Measurements from ENCODE around the gene ANKRD52. TPM values are rescaled to one million over a fixed set of nuclear protein-coding genes. Genes with fewer than 3 reads are reported as not detected.

ANKRD52 gene
- total RNA-seq, 4 donors from 2014 or later, result 14.7 to 30.9 (median 18.9) TPM

DNA sequence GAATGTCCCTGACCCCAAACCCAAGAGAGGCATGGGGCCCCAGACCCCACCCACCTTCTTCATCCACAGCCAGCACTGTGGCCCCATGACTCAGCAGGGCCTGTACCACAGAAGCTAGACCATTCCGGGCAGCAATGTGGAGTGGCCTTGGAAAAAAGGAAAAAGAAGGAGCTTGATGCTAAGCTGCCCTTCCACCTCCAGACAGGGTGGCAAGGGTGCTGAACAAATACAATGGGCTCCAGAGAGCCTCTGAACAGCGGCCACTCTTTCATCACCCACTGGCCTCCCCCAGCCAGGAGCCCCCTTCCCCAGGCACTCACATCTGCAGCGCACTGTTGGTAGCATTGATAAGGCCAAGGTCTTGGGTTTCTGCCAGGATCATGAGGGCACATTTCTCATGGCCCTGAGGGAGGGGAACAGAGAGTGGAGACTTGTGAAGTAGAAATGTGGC, 14.4 kb downstream of the ANKRD52 start:
- ATAC-seq, result no peak
- Histone ChIP-seq H3K4me3 (no peak overlapping the region), H3K27ac (peak overlapping the region in 1 of 4 donors; percentile 38), H3K27me3 (no peaks in the 10 kb centered on the region), H3K9me3 (no peaks in the 10 kb centered on the region), H3K36me3 (peaks cover 0 to 97% of the 10 kb centered on the region in 2 donors), H3K4me1 (no peaks in the 10 kb centered on the region)
- in situ Hi-C loops (cut with MboI; ENCODE audit: low sequenced_read_pairs in 4 of 4), result no loop called here
- TF ChIP-seq, protein P1, sequence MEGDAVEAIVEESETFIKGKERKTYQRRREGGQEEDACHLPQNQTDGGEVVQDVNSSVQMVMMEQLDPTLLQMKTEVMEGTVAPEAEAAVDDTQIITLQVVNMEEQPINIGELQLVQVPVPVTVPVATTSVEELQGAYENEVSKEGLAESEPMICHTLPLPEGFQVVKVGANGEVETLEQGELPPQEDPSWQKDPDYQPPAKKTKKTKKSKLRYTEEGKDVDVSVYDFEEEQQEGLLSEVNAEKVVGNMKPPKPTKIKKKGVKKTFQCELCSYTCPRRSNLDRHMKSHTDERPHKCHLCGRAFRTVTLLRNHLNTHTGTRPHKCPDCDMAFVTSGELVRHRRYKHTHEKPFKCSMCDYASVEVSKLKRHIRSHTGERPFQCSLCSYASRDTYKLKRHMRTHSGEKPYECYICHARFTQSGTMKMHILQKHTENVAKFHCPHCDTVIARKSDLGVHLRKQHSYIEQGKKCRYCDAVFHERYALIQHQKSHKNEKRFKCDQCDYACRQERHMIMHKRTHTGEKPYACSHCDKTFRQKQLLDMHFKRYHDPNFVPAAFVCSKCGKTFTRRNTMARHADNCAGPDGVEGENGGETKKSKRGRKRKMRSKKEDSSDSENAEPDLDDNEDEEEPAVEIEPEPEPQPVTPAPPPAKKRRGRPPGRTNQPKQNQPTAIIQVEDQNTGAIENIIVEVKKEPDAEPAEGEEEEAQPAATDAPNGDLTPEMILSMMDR (IDR thresholded peaks at IDR 0.05 in 4 of 5, conservative IDR thresholded peaks at IDR 0.05 in 1 of 5), result no peak
- TF ChIP-seq POLR2A (IDR thresholded peaks at IDR 0.05), result no peak
- DNase-seq, result no peak
- intact Hi-C loops (cut with DNase I; ENCODE audit: low total_unique reads), result no loop called here

DNA sequence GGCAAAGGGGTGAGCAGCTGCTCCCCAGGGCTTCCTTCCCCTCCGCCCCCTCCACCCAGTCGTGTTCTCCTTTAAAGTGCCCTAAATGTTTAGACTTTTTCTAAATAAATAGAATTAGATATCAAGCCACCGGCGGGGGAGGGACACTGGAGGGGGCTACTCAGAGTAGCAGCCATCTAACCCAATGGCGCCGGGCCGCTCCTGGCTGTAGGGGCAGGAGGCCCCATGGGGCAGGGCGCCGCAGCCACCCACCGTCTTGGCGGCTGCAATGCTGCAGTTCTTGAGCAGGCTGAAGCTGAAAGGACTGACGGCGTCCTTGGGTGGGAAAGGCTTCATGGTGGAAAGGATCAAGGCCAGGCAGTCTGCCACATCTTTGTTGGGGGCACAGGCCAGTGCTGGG, 15.2 kb downstream of the ANKRD52 start:
- in situ Hi-C loops (cut with MboI; ENCODE audit: low sequenced_read_pairs in 4 of 4), result no loop called here
- H3K4me1 ChIP-seq, result no peaks in the 10 kb centered on the region
- no peak for ATAC-seq

DNA sequence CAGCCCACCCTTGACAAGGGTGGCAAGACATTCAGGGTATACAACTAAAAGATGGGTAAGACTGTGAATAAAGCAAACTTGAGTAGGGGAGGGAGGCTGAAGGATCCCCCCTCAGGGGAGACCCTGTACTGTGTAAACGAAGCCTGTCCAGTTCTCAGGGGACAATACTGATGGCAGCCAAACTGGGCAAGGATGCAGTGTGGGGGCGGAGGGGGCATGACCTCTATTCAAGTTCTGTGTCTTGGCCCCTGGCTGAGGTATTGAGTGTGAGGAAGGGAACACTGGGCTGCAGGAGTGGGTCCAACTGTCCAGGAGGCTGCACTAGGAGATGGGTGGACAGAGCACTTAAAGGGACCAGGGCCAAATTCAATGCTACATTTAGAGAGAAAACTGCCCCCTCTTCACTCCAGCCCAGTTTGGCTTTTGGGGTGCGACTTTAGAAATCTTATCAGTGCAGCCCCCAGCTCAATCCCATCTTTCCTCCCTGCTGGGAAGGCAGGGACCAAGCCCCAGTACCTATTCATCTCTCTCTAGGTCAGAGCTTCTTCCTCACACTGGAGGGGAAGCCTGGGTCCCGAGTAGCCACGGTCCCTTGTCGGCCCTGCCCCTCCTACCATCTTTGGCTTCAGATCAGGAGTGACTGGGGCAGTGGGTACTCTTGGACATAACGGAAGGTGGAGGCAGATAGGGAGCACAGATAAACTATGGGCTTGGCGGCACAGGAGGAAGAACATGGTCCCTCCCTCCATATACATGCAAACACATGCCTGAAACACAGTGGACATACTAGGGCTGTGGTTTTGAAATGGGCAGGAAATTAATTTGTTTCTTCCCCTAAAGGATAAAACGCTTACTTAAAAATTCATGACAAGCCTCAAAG, 16.5 kb downstream of the ANKRD52 start:
- no peaks in the 10 kb centered on the region for H3K9me3 ChIP-seq
- intact Hi-C loops (cut with DNase I; ENCODE audit: low total_unique reads), result no loop called here
- no peaks in the 10 kb centered on the region for H3K27me3 ChIP-seq
- DNase-seq (no peak), ATAC-seq (no peak)
- H3K4me3 ChIP-seq, result no peak overlapping the region
- in situ Hi-C loops (cut with MboI; ENCODE audit: low sequenced_read_pairs in 4 of 4), result no loop called here
- H3K4me1 ChIP-seq, result no peaks in the 10 kb centered on the region
- TF ChIP-seq, protein P1 (IDR thresholded peaks at IDR 0.05 in 4 of 5, conservative IDR thresholded peaks at IDR 0.05 in 1 of 5), result no peak
- TF ChIP-seq POLR2A (IDR thresholded peaks at IDR 0.05), result no peak
- no peak overlapping the region for H3K27ac ChIP-seq
- peaks cover 0 to 76% of the 10 kb centered on the region in 2 donors for H3K36me3 ChIP-seq

More for the DNA sequence above, 15.2 kb downstream of the ANKRD52 start:
- peak overlapping the region in 1 of 4 donors; percentile 38 for H3K27ac ChIP-seq
- H3K4me3 ChIP-seq, result no peak overlapping the region
- no peaks in the 10 kb centered on the region for H3K9me3 ChIP-seq
- intact Hi-C loops (cut with DNase I; ENCODE audit: low total_unique reads), result no loop called here
- peaks cover 0 to 89% of the 10 kb centered on the region in 2 donors for H3K36me3 ChIP-seq
- DNase-seq, result no peak
- no peak for TF ChIP-seq POLR2A (IDR thresholded peaks at IDR 0.05)
- TF ChIP-seq, protein P1 (IDR thresholded peaks at IDR 0.05 in 4 of 5, conservative IDR thresholded peaks at IDR 0.05 in 1 of 5), result no peak
- H3K27me3 ChIP-seq, result no peaks in the 10 kb centered on the region

DNA sequence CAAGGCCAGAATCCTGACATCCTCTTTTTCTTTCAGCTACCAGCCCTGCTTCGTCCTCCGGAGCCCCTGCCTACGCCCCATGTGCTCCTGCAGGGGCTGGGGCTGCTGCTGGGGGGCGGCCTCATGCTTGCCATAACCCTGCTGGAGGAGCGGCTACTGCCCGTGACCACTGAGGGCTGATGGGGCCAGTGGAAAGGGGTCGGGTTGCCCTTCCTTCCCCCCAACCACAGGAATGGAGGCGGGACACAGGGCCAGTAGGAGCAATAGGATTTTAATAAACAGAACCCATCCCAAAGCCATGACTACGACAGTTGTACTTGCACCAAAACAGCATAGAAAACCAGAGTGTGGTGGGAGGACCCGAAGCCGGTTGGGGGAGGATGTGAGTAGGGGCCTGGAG, 20.6 kb downstream of the ANKRD52 start:
- no peak for DNase-seq
- peaks cover 0 to 35% of the 10 kb centered on the region in 2 donors for H3K36me3 ChIP-seq
- intact Hi-C loops (cut with DNase I; ENCODE audit: low total_unique reads), result no loop called here

More for the DNA sequence above, 20.6 kb downstream of the ANKRD52 start:
- no peak for ATAC-seq
- Histone ChIP-seq H3K27ac (no peak overlapping the region), H3K4me3 (no peak overlapping the region), H3K4me1 (no peaks in the 10 kb centered on the region), H3K9me3 (no peaks in the 10 kb centered on the region), H3K27me3 (no peaks in the 10 kb centered on the region)
- in situ Hi-C loops (cut with MboI; ENCODE audit: low sequenced_read_pairs in 4 of 4), result no loop called here
- no peak for TF ChIP-seq POLR2A (IDR thresholded peaks at IDR 0.05)
- TF ChIP-seq, protein P1 (IDR thresholded peaks at IDR 0.05 in 4 of 5, conservative IDR thresholded peaks at IDR 0.05 in 1 of 5), result no peak

All from gastrocnemius medialis (tissue), 4 donors.